ENCODE data around the gene TMEM178A. TPM values are rescaled to one million over a fixed set of nuclear protein-coding genes. Genes with fewer than 3 reads are reported as not detected.

TMEM178A gene
- total and polyA plus RNA-seq, 2 of the 8 experiments (the other 6 are each of a cell fraction or from before 2014, with no cell fraction given), result 11.2 to 14.9 TPM

DNA sequence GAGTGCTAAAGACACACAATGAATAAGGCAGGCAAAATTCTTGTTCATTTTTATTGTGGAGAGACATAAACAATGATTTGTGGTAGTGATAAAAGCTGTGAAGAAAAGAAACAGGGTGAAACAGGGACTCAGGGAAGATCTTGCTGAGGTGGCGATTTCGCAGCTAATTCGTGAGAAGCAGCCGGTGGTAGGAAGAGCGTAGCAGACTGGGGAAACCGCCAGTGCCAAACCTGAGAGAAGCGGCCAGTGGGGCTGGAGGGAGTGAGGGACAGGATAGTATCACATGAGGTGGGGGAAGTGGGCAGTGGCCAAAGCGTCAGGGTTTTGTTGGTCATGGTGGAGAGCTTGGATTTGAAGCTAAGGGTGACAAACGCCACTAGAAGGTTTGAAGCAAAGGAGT lies 42.3 kb downstream of the TMEM178A start:
- Histone ChIP-seq H4K91ac (replicated peaks; ENCODE audit: insufficient read length, low read length) (no peak overlapping the region), H3K27me3 (replicated peaks in 1 of 4; ENCODE audit: control insufficient read depth in 3 of 4, extremely low read depth in 1 of 4, insufficient read depth in 3 of 4, low read length in 3 of 4) (no peaks in the 10 kb centered on the region), H3K79me2 (ENCODE audit: control insufficient read depth in 1 of 2, insufficient read depth in 2 of 2, low read length in 2 of 2) (no peaks in the 10 kb centered on the region), H2AFZ (ENCODE audit: low read length) (no peak overlapping the region), H3K9ac (replicated peaks in 1 of 4; ENCODE audit: extremely low read depth in 1 of 4, low read depth in 3 of 4, low read length in 3 of 4) (no peak overlapping the region), H3K79me1 (ENCODE audit: low read depth, low read length) (no peaks in the 10 kb centered on the region), H3K4me3 (ENCODE audit: extremely low read depth in 1 of 4, insufficient read depth in 2 of 4, low read depth in 3 of 4, low read length in 4 of 4) (no peak overlapping the region), H4K5ac (ENCODE audit: insufficient read length, low read depth, low read length) (no peak overlapping the region), H3K4ac (replicated peaks; ENCODE audit: insufficient read length, low read depth, low read length) (no peak overlapping the region), H3K14ac (ENCODE audit: insufficient read length) (no peak overlapping the region), H2AK5ac (ENCODE audit: low read depth, low read length) (no peak overlapping the region), H3K23me2 (ENCODE audit: low read depth, low read length) (no peaks in the 10 kb centered on the region; the same call in 1 of the 2 replicates), H2BK120ac (replicated peaks; ENCODE audit: low read depth, low read length) (no peak overlapping the region), H3K27ac (ENCODE audit: low read depth, low read length) (no peak overlapping the region), H3K9me3 (ENCODE audit: insufficient read depth in 2 of 2, low read depth in 1 of 2, low read length in 1 of 2) (no peaks in the 10 kb centered on the region), H3K56ac (replicated peaks; ENCODE audit: insufficient read length, low read depth, low read length) (no peak overlapping the region), H4K8ac (ENCODE audit: extremely low read depth, insufficient read depth, low read length) (no peak overlapping the region), H3K4me1 (replicated peaks in 1 of 4; ENCODE audit: control insufficient read depth in 3 of 4, insufficient read depth in 4 of 4, low read length in 3 of 4) (no peaks in the 10 kb centered on the region), H3K4me2 (ENCODE audit: insufficient read depth in 1 of 2, low read depth in 2 of 2, low read length in 2 of 2) (no peak overlapping the region), H3K18ac (ENCODE audit: extremely low read depth, low read length) (no peak overlapping the region), H2BK15ac (ENCODE audit: low read length) (no peak overlapping the region), H2BK20ac (ENCODE audit: low read length) (no peak overlapping the region), H3K23ac (ENCODE audit: insufficient read length) (no peak overlapping the region), H3K36me3 (ENCODE audit: control insufficient read depth in 2 of 4, insufficient read depth in 4 of 4, low read length in 3 of 4) (no peaks in the 10 kb centered on the region), H4K20me1 (replicated peaks in 1 of 2; ENCODE audit: control insufficient read depth in 1 of 2, insufficient read depth in 2 of 2, low read length in 2 of 2) (no peaks in the 10 kb centered on the region), H2BK5ac (ENCODE audit: low read depth, low read length) (no peak overlapping the region; the same call in 1 of the 2 replicates), H2BK12ac (ENCODE audit: low read depth, low read length) (no peak overlapping the region)
- DNase-seq (ENCODE audit: low read depth in 1 of 2, low spot score in 2 of 2), result no peak
- 91% methylated on average over 9 of the region's 9 CpGs; no CpG with 5 or more reads in 1 of the 2 experiments for WGBS, 2 experiments (ENCODE audit: extremely low coverage in 1 of 2, insufficient coverage in 1 of 2, insufficient read length in 1 of 2, insufficient replicate concordance in 2 of 2, low coverage in 1 of 2, low lambda C conversion rate in 2 of 2, missing lambda C conversion rate in 1 of 2)
- no peak for FAIRE-seq
- no peak for TF ChIP-seq RXRA (IDR thresholded peaks at IDR 0.05; ENCODE audit: insufficient read depth, low read depth, low read length)
- TF ChIP-seq MAFK (IDR thresholded peaks at IDR 0.05; ENCODE audit: low read depth, low read length), result 0 out of 2 replicates have a peak, but pooled peaks have one; percentile 26
- CTCF ChIA-PET (ENCODE audit: partially characterized antibody), result interaction anchor here (0.7 kb wide), 1 partner anchor 115 kb away, joined by 3 read pairs; no protein-coding TSS in a partner anchor
- POLR2A ChIA-PET (ENCODE audit: partially characterized antibody), result interaction anchor here (0.7 kb wide), 1 partner anchor 748 kb away, joined by 3 read pairs; no protein-coding TSS in a partner anchor

Data from H1 (cell line).